ENCODE results near the gene PARD6A.
"Not testable (repeated sequence)": the region's sequence is repeated elsewhere in the genome, so short reads cannot be mapped to it uniquely, and the experiment has no call there.

The PARD6A gene

GRCh38 chr16:67685388-67686112 lies 24.8 kb downstream of the PARD6A start:
- DNase-seq (ENCODE audit: insufficient read length, low spot score) (no peak), FAIRE-seq (peak; percentile 36)

- not testable (repeated sequence) for DNase-seq (ENCODE audit: insufficient read length, low spot score); FAIRE-seq
Observed at GRCh38 chr16:67693517-67694285, 32.9 kb downstream of the PARD6A start.

GRCh38 chr16:67694611-67695010 lies 33.9 kb downstream of the PARD6A start:
- DNase-seq (ENCODE audit: insufficient read length, low spot score) (no peak), FAIRE-seq (no peak)

- DNase-seq (ENCODE audit: insufficient read length, low spot score) (no peak), FAIRE-seq (no peak)
Observed at GRCh38 chr16:67697422-67698185, 36.8 kb downstream of the PARD6A start.

GRCh38 chr16:67699265-67699664 lies 38.5 kb downstream of the PARD6A start:
- no peak for DNase-seq (ENCODE audit: insufficient read length, low spot score)
- no peak for FAIRE-seq

GRCh38 chr16:67701420-67701819 lies 40.7 kb downstream of the PARD6A start:
- DNase-seq (ENCODE audit: insufficient read length, low spot score) (no peak), FAIRE-seq (no peak)

GRCh38 chr16:67702130-67702529 lies 41.4 kb downstream of the PARD6A start:
- no peak for FAIRE-seq
- DNase-seq (ENCODE audit: insufficient read length, low spot score), result no peak

GRCh38 chr16:67703626-67704025 lies 42.9 kb downstream of the PARD6A start:
- FAIRE-seq (no peak), DNase-seq (ENCODE audit: insufficient read length, low spot score) (no peak)

- FAIRE-seq (no peak), DNase-seq (ENCODE audit: insufficient read length, low spot score) (no peak)
Observed at GRCh38 chr16:67704110-67704509, 43.4 kb downstream of the PARD6A start.

- no peak for DNase-seq (ENCODE audit: insufficient read length, low spot score)
- FAIRE-seq, result no peak
Observed at GRCh38 chr16:67707210-67707609, 46.5 kb downstream of the PARD6A start.

GRCh38 chr16:67707790-67708189 lies 47.0 kb downstream of the PARD6A start:
- FAIRE-seq (no peak), DNase-seq (ENCODE audit: insufficient read length, low spot score) (no peak)

GRCh38 chr16:67708368-67708771 lies 47.6 kb downstream of the PARD6A start:
- no peak for DNase-seq (ENCODE audit: insufficient read length, low spot score)
- no peak for FAIRE-seq

- no peak for FAIRE-seq
- no peak for DNase-seq (ENCODE audit: insufficient read length, low spot score)
Observed at GRCh38 chr16:67709050-67709449, 48.3 kb downstream of the PARD6A start.

- FAIRE-seq (no peak), DNase-seq (ENCODE audit: insufficient read length, low spot score) (no peak)
Observed at GRCh38 chr16:67710607-67711006, 49.8 kb downstream of the PARD6A start.
